Esophagus muscularis mucosa (tissue), 3 donors: Measurements from ENCODE around the gene TMEM138.

ENCODE experiments used
- CTCF ChIP-seq, 3 experiments: fragments of 200-600 bp in 2 of 3; fragments of 450-650 bp in 1 of 3; sonication (generic) in 2 of 3; IDR thresholded peaks; one replicate each; pipeline ENCODE4 v1.5.1; 2017 to 2019; ENCODE audit warnings: antibody characterized with exemption in 3 of 3, mild to moderate bottlenecking in 2 of 3, moderate library complexity in 1 of 3
- POLR2A ChIP-seq: fragments of 450-650 bp; IDR thresholded peaks from one replicate; pipeline ENCODE4 v1.6.1; 2017; ENCODE audit warnings: antibody characterized with exemption, moderate library complexity, mild to moderate bottlenecking, low read depth
- POLR2AphosphoS5 ChIP-seq, 2 donors: sonication (generic); formaldehyde crosslinking; IDR thresholded peaks; one replicate each; pipeline ENCODE4 v1.6.1; 2017; ENCODE audit warnings: antibody characterized with exemption in 2 of 2

- TF ChIP-seq CTCF (IDR thresholded peaks at IDR 0.05) (no peak), POLR2A (no peak), POLR2AphosphoS5 (IDR thresholded peaks at IDR 0.05) (no peak)
Measured at GRCh38 chr11:61416941-61417340, 54.8 kb downstream of the TMEM138 start.
